Mesenchymal stem cell (in vitro differentiated cells and primary cell): Measurements from ENCODE around the gene MSI2.

ENCODE experiments used
- DNase-seq: peaks from one replicate; pipeline ENCODE4 v3.0.0-alpha.2; 2013
- H2AFZ ChIP-seq: one replicate; pipeline ENCODE4 v1.6.1; 2013; ENCODE audit warnings: low read depth, mild to moderate bottlenecking, control low read depth, inconsistent platforms, low read length, moderate library complexity
- H2AK5ac ChIP-seq: 2 replicates; pipeline ENCODE4 v1.6.1; 2013; ENCODE audit warnings: low read length, moderate library complexity, mild to moderate bottlenecking, inconsistent platforms; ENCODE audit not compliant: severe bottlenecking
- H2BK120ac ChIP-seq: one replicate; pipeline ENCODE4 v1.6.1; 2013; ENCODE audit warnings: low read depth, mild to moderate bottlenecking, inconsistent platforms, low read length, moderate library complexity
- H2BK12ac ChIP-seq, 2 experiments: one replicate each; pipeline ENCODE4 v1.6.1; 2013; ENCODE audit warnings: inconsistent platforms in 2 of 2, low read length in 2 of 2, mild to moderate bottlenecking in 2 of 2, moderate library complexity in 2 of 2, control low read depth in 1 of 2
- H2BK15ac ChIP-seq: one replicate; pipeline ENCODE4 v1.6.1; 2013; ENCODE audit warnings: mild to moderate bottlenecking, low read depth, inconsistent platforms; ENCODE audit not compliant: poor library complexity, severe bottlenecking
- H2BK5ac ChIP-seq: 2 replicates; pipeline ENCODE4 v1.6.1; 2013; ENCODE audit warnings: low read depth, mild to moderate bottlenecking, low read length, control low read depth, inconsistent platforms; ENCODE audit not compliant: poor library complexity, severe bottlenecking
- H3K14ac ChIP-seq, 2 experiments: one replicate each; pipeline ENCODE4 v1.6.1; 2013; ENCODE audit warnings: inconsistent platforms in 2 of 2, low read length in 2 of 2, control low read depth in 1 of 2, mild to moderate bottlenecking in 1 of 2, moderate library complexity in 1 of 2
- H3K18ac ChIP-seq, 2 experiments: one replicate each; pipeline ENCODE4 v1.6.1; 2013; ENCODE audit warnings: inconsistent platforms in 2 of 2, low read length in 2 of 2, control low read depth in 1 of 2, low read depth in 1 of 2, mild to moderate bottlenecking in 1 of 2
- H3K23ac ChIP-seq, 2 experiments: one replicate each; pipeline ENCODE4 v1.6.1; 2013; ENCODE audit warnings: inconsistent platforms in 2 of 2, low read length in 2 of 2, mild to moderate bottlenecking in 2 of 2, moderate library complexity in 2 of 2, control low read depth in 1 of 2
- H3K27ac ChIP-seq: 2 replicates; pipeline ENCODE4 v1.5.1; 2013; ENCODE audit warnings: mild to moderate bottlenecking, moderate library complexity, low read length, control low read depth, inconsistent platforms; ENCODE audit not compliant: poor library complexity, severe bottlenecking
- H3K27me3 ChIP-seq, 2 experiments: 2 replicates each; pipeline versions ENCODE4 v1.6.1 to v1.7.0; 2013; ENCODE audit warnings: low read length in 2 of 2, mild to moderate bottlenecking in 2 of 2, moderate library complexity in 2 of 2, control low read depth in 1 of 2, inconsistent platforms in 1 of 2; ENCODE audit not compliant: control insufficient read depth in 1 of 2, insufficient read depth in 1 of 2
- H3K36me3 ChIP-seq, 2 experiments: 2 replicates each; pipeline versions ENCODE4 v1.6.1 to v1.7.0; 2013; ENCODE audit warnings: low read length in 2 of 2, control low read depth in 1 of 2, inconsistent platforms in 1 of 2, low read depth in 1 of 2, mild to moderate bottlenecking in 1 of 2; ENCODE audit not compliant: insufficient read depth in 2 of 2, control insufficient read depth in 1 of 2
- H3K4ac ChIP-seq, 2 experiments: one replicate each; pipeline ENCODE4 v1.6.1; 2013; ENCODE audit warnings: inconsistent platforms in 2 of 2, low read length in 2 of 2, mild to moderate bottlenecking in 2 of 2, moderate library complexity in 2 of 2, control low read depth in 1 of 2, low read depth in 1 of 2
- H3K4me1 ChIP-seq: 2 replicates; pipeline ENCODE4 v1.6.1; 2013; ENCODE audit warnings: low read depth, low read length, control low read depth; ENCODE audit not compliant: control insufficient read depth, insufficient read depth
- H3K4me2 ChIP-seq: 2 replicates; pipeline ENCODE4 v1.6.1; 2013; ENCODE audit warnings: low read length, mild to moderate bottlenecking, inconsistent platforms; ENCODE audit not compliant: poor library complexity, severe bottlenecking
- H3K4me3 ChIP-seq, 2 experiments: 2 replicates each; pipeline versions ENCODE4 v1.5.1 to v1.7.0; 2013; ENCODE audit warnings: low read length in 2 of 2, mild to moderate bottlenecking in 2 of 2, control low read depth in 1 of 2, low read depth in 1 of 2; ENCODE audit not compliant: insufficient read depth in 1 of 2
- H3K79me1 ChIP-seq: replicated peaks from 2 replicates; pipeline ENCODE4 v1.6.1; 2013; ENCODE audit warnings: mild to moderate bottlenecking, control low read depth, low read length, inconsistent platforms; ENCODE audit not compliant: poor library complexity, severe bottlenecking
- H3K9ac ChIP-seq: 2 replicates; pipeline ENCODE4 v1.7.0; 2013; ENCODE audit warnings: mild to moderate bottlenecking, low read length, moderate library complexity
- H3K9me3 ChIP-seq: 2 replicates; pipeline ENCODE4 v1.7.0; 2013; ENCODE audit warnings: mild to moderate bottlenecking, low read length; ENCODE audit not compliant: control insufficient read depth
- H4K8ac ChIP-seq: one replicate; pipeline ENCODE4 v1.6.1; 2013; ENCODE audit warnings: inconsistent platforms, mild to moderate bottlenecking, low read length, moderate library complexity
- H4K91ac ChIP-seq: one replicate; pipeline ENCODE4 v1.6.1; 2013; ENCODE audit warnings: mild to moderate bottlenecking, low read length, inconsistent platforms
- WGBS: methylation state at CpG from one replicate; pipeline ENCODE4 v1.1.7; 2013; ENCODE audit warnings: mixed read lengths; 5-methylcytosine and 5-hydroxymethylcytosine counted together

The MSI2 gene

DNA sequence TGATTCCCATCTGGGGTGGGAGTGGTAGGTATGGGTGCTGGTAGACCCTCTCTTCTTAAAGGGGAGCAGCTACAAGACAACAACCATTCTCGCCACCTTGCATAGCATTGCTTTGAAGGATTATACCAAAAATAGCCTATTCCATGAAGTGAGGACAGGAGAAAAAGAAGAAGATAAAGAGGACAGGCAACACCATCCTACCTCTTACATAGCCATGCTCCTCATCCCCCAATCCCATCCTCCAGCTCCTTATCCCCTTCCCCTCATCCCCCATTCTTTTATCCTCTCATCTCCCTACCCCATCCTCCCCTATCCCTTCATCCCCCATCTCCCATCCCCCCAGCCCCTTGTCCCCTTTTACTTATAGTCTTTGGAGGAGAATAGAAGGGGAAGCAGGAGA lies 459.7 kb downstream of the MSI2 start:
- H3K79me1 ChIP-seq = no peaks in the 10 kb centered on the region
- 89% methylated on average over 1 of the region's 1 CpG for WGBS
- no peak for DNase-seq
- no peak overlapping the region for H3K27ac ChIP-seq
- H4K8ac ChIP-seq = no peak overlapping the region
- H2BK5ac ChIP-seq = no peak overlapping the region
- no peaks in the 10 kb centered on the region for H3K4me1 ChIP-seq
- H3K9me3 ChIP-seq = no peaks in the 10 kb centered on the region
- H3K18ac ChIP-seq = no peak overlapping the region
- H3K23ac ChIP-seq = no peak overlapping the region
- H3K4me2 ChIP-seq = no peak overlapping the region
- no peak overlapping the region for H2BK15ac ChIP-seq
- H3K4ac ChIP-seq = no peak overlapping the region
- no peak overlapping the region for H2AK5ac ChIP-seq
- H4K91ac ChIP-seq = no peak overlapping the region
- H2AFZ ChIP-seq = no peak overlapping the region
- peaks cover 58 to 69% of the 10 kb centered on the region in 2 experiments for H3K27me3 ChIP-seq
- no peak overlapping the region for H3K9ac ChIP-seq
- H2BK120ac ChIP-seq = no peak overlapping the region
- H3K36me3 ChIP-seq = no peaks in the 10 kb centered on the region
- H2BK12ac ChIP-seq = no peak overlapping the region
- no peak overlapping the region for H3K14ac ChIP-seq
- H3K4me3 ChIP-seq = no peak overlapping the region

GRCh38 chr17:57718878-57719277 lies 462.6 kb downstream of the MSI2 start:
- H3K4me1 ChIP-seq = peaks cover 7% of the 10 kb centered on the region
- no peak overlapping the region for H3K4me2 ChIP-seq
- no peak overlapping the region for H3K4ac ChIP-seq
- H2AK5ac ChIP-seq = no peak overlapping the region
- no peak overlapping the region for H2BK120ac ChIP-seq
- WGBS = 93% methylated on average over 6 of the region's 8 CpGs
- H3K14ac ChIP-seq = no peak overlapping the region
- H3K23ac ChIP-seq = no peak overlapping the region
- no peak overlapping the region for H2AFZ ChIP-seq
- H2BK15ac ChIP-seq = no peak overlapping the region
- no peaks in the 10 kb centered on the region for H3K9me3 ChIP-seq
- no peak overlapping the region for H2BK5ac ChIP-seq
- H2BK12ac ChIP-seq = no peak overlapping the region
- H3K9ac ChIP-seq = no peak overlapping the region
- no peak overlapping the region for H4K91ac ChIP-seq
- H3K27me3 ChIP-seq = peaks cover 56 to 73% of the 10 kb centered on the region in 2 experiments
- H3K27ac ChIP-seq = no peak overlapping the region
- no peak overlapping the region for H3K18ac ChIP-seq
- no peak for DNase-seq
- H3K79me1 ChIP-seq = no peaks in the 10 kb centered on the region
- no peak overlapping the region for H3K4me3 ChIP-seq
- no peak overlapping the region for H4K8ac ChIP-seq
- no peaks in the 10 kb centered on the region for H3K36me3 ChIP-seq

GRCh38 chr17:57720386-57721035 lies 464.2 kb downstream of the MSI2 start:
- H3K4me1 ChIP-seq = peaks cover 12% of the 10 kb centered on the region
- 88% methylated on average over 2 of the region's 2 CpGs for WGBS

DNA sequence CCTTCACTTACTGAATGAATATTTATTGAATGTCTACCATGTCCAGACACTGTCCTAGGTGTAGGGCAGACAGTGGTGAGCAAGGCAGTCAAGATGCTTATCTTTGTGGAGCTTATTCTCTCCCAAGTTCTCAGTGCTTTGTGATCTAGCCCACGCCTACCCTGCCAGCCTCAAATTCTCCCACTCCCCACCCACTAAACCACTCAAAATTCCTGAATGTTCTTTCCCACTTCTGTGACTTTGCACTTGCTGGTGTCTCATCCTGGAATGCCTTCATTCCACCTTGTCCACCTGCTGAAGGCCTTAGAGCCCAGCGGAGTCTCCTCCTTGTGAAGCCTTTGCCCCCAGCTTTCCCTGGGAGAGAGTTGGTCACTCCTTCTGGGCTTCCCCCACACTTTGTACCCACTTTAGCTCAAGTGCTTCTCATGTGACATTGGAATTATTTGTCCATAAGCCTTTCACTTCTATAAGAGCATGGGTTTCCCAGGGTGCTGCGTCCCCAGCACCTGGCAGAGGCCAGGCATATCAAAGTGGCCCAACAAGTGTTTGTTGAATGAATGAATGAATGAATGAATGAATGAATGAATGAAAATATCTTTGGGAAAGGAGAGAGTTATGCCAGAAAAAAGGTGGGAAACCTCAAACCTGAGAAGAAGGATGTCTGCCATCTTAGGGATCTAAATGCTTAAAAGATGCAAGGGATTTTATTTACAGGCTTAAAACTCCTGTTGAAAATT lies 465.8 kb downstream of the MSI2 start:
- Histone ChIP-seq H3K4me2 (no peak overlapping the region), H3K9me3 (no peaks in the 10 kb centered on the region), H3K18ac (no peak overlapping the region), H3K4me3 (no peak overlapping the region), H4K91ac (no peak overlapping the region), H3K4me1 (peaks cover 12% of the 10 kb centered on the region), H3K14ac (no peak overlapping the region), H3K27ac (no peak overlapping the region), H2AFZ (no peak overlapping the region), H2BK12ac (no peak overlapping the region), H2BK5ac (no peak overlapping the region), H2BK15ac (no peak overlapping the region), H3K27me3 (peaks cover 45 to 61% of the 10 kb centered on the region in 2 experiments), H2BK120ac (no peak overlapping the region), H2AK5ac (no peak overlapping the region), H3K36me3 (no peaks in the 10 kb centered on the region), H3K9ac (no peak overlapping the region), H3K23ac (no peak overlapping the region), H3K4ac (no peak overlapping the region), H4K8ac (no peak overlapping the region), H3K79me1 (no peaks in the 10 kb centered on the region)
- no peak for DNase-seq
- 85% methylated on average over 3 of the region's 3 CpGs for WGBS

More at GRCh38 chr17:57720386-57721035, 464.2 kb downstream of the MSI2 start:
- Histone ChIP-seq H3K9ac (no peak overlapping the region), H2BK12ac (no peak overlapping the region), H3K27ac (no peak overlapping the region), H2AFZ (no peak overlapping the region), H4K91ac (no peak overlapping the region), H3K36me3 (no peaks in the 10 kb centered on the region), H3K4me2 (no peak overlapping the region), H3K14ac (no peak overlapping the region), H2BK15ac (no peak overlapping the region), H4K8ac (no peak overlapping the region), H2BK120ac (no peak overlapping the region), H3K18ac (no peak overlapping the region), H2AK5ac (no peak overlapping the region), H3K9me3 (no peaks in the 10 kb centered on the region), H2BK5ac (no peak overlapping the region), H3K4ac (no peak overlapping the region), H3K27me3 (peaks cover 46 to 65% of the 10 kb centered on the region in 2 experiments), H3K79me1 (no peaks in the 10 kb centered on the region), H3K23ac (no peak overlapping the region), H3K4me3 (no peak overlapping the region)
- DNase-seq = no peak
